K562 (cell line): Measurements from ENCODE around the gene SGMS1. TPM values are rescaled to one million over a fixed set of nuclear protein-coding genes. Genes with fewer than 3 reads are reported as not detected.

Experiments used
- CTCFL ChIP-seq: IDR thresholded peaks from 2 replicates; pipeline ENCODE4 v1.6.1; 2011; ENCODE audit warnings: borderline replicate concordance, low read depth, mild to moderate bottlenecking, moderate library complexity, low read length; ENCODE audit not compliant: insufficient read depth, poor library complexity, severe bottlenecking
- HMGN3 ChIP-seq: IDR thresholded peaks from 2 replicates; pipeline ENCODE4 v1.6.1; 2011; ENCODE audit warnings: borderline replicate concordance, low read depth, mild to moderate bottlenecking, mixed read lengths, low read length; ENCODE audit not compliant: insufficient read length; ENCODE audit errors: extremely low read depth
- LARP7 ChIP-seq: fragments of 450-650 bp; IDR thresholded peaks from 2 replicates; pipeline ENCODE4 v1.6.1; 2016
- MAFG ChIP-seq: fragments of 450-650 bp; conservative IDR thresholded peaks from 2 replicates; pipeline ENCODE4 v1.6.1; 2016; ENCODE audit warnings: missing genetic modification characterization, missing compliant biosample characterization
- MEIS2 ChIP-seq: fragments of 450-650 bp; IDR thresholded peaks from 2 replicates; pipeline ENCODE4 v1.6.1; 2014; ENCODE audit warnings: mild to moderate bottlenecking; ENCODE audit not compliant: partially characterized antibody
- NBN ChIP-seq: fragments of 450-650 bp; IDR thresholded peaks from 2 replicates; pipeline ENCODE4 v1.6.1; 2016; ENCODE audit warnings: low read depth, mild to moderate bottlenecking
- SIN3A ChIP-seq, 2 experiments: fragments of 150-350 bp in 1 of 2; IDR thresholded peaks; 2 replicates each; pipeline ENCODE4 v1.6.1; 2011 to 2016; ENCODE audit warnings: borderline replicate concordance in 2 of 2, low read depth in 2 of 2, low read length in 2 of 2, mild to moderate bottlenecking in 2 of 2, moderate library complexity in 2 of 2; ENCODE audit not compliant: control insufficient read depth in 1 of 2
- SMARCA4 ChIP-seq: fragments of 450-650 bp; IDR thresholded peaks from 2 replicates; pipeline ENCODE4 v1.6.1; 2016
- SRSF1 ChIP-seq: fragments of 200-400 bp; formaldehyde crosslinking; IDR thresholded peaks from 2 replicates; pipeline ENCODE4 v1.6.1; 2017; ENCODE audit warnings: mild to moderate bottlenecking, low read depth, low read length, moderate library complexity
- THRAP3 ChIP-seq: fragments of 450-650 bp; IDR thresholded peaks from 2 replicates; pipeline ENCODE4 v1.6.1; 2016; ENCODE audit warnings: mild to moderate bottlenecking, inconsistent platforms, borderline replicate concordance
- ZBED1 ChIP-seq: IDR thresholded peaks from 2 replicates; pipeline ENCODE4 v1.6.1; 2014
- ZNF224 ChIP-seq: sonication (generic); formaldehyde crosslinking; IDR thresholded peaks from 2 replicates; pipeline ENCODE4 v1.8.0; 2022; ENCODE audit warnings: mild to moderate bottlenecking, missing genetic modification reagents
- polyA plus RNA-seq, 8 experiments: library from polyadenylated mRNA; depleted of rRNA in 4 of 8; stranded (reverse) in 5 of 8; unstranded in 3 of 8; fragments of >200 nt; fragmentation: Nextera tagmentation in 2 of 8; fragmentation: Illumina TruSeq in 1 of 8; extraction: Ambion mirVana in 2 of 8; extraction: Trizol in 1 of 8; gene quantifications; 2 replicates each; pipeline versions ENCODE4 v1.2.1 to v1.2.3, GENCODE V29; 2011 to 2014; ENCODE audit warnings: inconsistent platforms in 1 of 8, missing spikeins in 1 of 8
- total RNA-seq, 7 experiments: library from RNA; depleted of rRNA in 6 of 7; stranded (reverse); fragments of >200 nt in 6 of 7; fragmentation: Illumina TruSeq in 2 of 7; extraction: Trizol in 2 of 7; gene quantifications; 2 replicates each; pipeline versions ENCODE4 v1.2.1 to v1.2.3, GENCODE V29; 2011 to 2021; ENCODE audit warnings: low replicate concordance in 1 of 7
- TF ChIP-seq, protein P1 (sequence below), 2 experiments: IDR thresholded peaks in 1 of 2; conservative IDR thresholded peaks in 1 of 2; 2 replicates each; pipeline ENCODE4 v1.6.1; 2016; ENCODE audit warnings: low read depth in 2 of 2, mild to moderate bottlenecking in 1 of 2, missing compliant biosample characterization in 1 of 2, missing genetic modification characterization in 1 of 2, moderate library complexity in 1 of 2
- TF ChIP-seq, protein P2 (sequence below): conservative IDR thresholded peaks from 2 replicates; pipeline ENCODE4 v1.6.1; 2011; ENCODE audit warnings: low read depth, mild to moderate bottlenecking, low read length; ENCODE audit not compliant: control insufficient read depth
- TF ChIP-seq, protein P3 (sequence below), 2 experiments: fragments of 250-450 bp in 1 of 2; fragments of 450-650 bp in 1 of 2; sonication (Bioruptor Pico) in 1 of 2; IDR thresholded peaks; 2 replicates each; pipeline versions ENCODE4 v1.6.1 to v1.8.0; 2016 to 2021; ENCODE audit warnings: mild to moderate bottlenecking in 2 of 2, moderate library complexity in 2 of 2, missing compliant biosample characterization in 1 of 2, missing genetic modification characterization in 1 of 2
- TF ChIP-seq, protein P4 (sequence below): fragments of 250-450 bp; sonication (Bioruptor Pico); IDR thresholded peaks from 2 replicates; pipeline ENCODE4 v1.8.0; 2022; ENCODE audit warnings: moderate library complexity, mild to moderate bottlenecking, inconsistent platforms
- TF ChIP-seq, protein P5 (sequence below): fragments of 250-450 bp; sonication (Bioruptor Pico); IDR thresholded peaks from 2 replicates; pipeline ENCODE4 v1.8.0; 2022; ENCODE audit warnings: inconsistent platforms, mild to moderate bottlenecking, moderate library complexity, borderline replicate concordance

SGMS1 gene
- total and polyA plus RNA-seq, 9 of the 15 experiments (the other 6 are each of a cell fraction or from before 2014, with no cell fraction given): 22.6 to 232 (median 82.2) TPM

DNA sequence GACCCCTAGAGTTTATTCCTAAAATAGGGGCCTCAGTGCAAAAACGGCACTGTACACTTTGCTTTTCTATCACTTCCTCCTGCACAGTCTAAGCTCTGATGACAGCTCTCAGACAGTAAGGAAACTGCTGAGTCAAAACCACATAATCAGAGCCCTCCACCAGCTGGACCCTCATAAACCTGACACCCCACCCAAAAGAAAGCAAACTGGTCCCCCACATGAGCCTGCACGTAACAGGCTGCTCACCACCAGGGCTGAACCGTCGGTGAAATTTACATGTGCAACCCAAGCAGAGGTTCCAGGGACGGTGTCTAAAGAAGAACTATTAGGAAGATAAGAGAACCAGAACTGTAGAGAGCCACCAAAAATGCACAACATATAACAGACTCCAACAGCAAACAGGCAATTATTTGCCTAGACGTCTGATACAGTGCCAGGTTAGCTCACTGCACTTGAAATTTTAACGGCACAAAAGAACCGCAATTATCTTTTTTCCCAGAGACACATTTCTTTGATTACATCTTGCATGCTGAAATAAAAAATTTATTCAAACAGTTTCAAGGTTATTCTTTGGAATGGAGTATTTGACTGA lies 19.6 kb downstream of the SGMS1 start (continued):
- TF ChIP-seq, protein P1, sequence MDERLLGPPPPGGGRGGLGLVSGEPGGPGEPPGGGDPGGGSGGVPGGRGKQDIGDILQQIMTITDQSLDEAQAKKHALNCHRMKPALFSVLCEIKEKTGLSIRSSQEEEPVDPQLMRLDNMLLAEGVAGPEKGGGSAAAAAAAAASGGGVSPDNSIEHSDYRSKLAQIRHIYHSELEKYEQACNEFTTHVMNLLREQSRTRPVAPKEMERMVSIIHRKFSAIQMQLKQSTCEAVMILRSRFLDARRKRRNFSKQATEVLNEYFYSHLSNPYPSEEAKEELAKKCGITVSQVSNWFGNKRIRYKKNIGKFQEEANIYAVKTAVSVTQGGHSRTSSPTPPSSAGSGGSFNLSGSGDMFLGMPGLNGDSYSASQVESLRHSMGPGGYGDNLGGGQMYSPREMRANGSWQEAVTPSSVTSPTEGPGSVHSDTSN (CRISPR knock-in tag; IDR thresholded peaks at IDR 0.05; ENCODE audit: low read depth): no peak
- TF ChIP-seq, protein P1 (tag; conservative IDR thresholded peaks at IDR 0.05; ENCODE audit: low read depth): peak; percentile 60; the same call in 1 of the 2 replicates
- no peak for TF ChIP-seq ZBED1
- TF ChIP-seq LARP7: no peak
- no peak for TF ChIP-seq HMGN3
- no peak for TF ChIP-seq SRSF1
- TF ChIP-seq ZNF224 (CRISPR knock-in tag): no peak
- TF ChIP-seq, protein P2, sequence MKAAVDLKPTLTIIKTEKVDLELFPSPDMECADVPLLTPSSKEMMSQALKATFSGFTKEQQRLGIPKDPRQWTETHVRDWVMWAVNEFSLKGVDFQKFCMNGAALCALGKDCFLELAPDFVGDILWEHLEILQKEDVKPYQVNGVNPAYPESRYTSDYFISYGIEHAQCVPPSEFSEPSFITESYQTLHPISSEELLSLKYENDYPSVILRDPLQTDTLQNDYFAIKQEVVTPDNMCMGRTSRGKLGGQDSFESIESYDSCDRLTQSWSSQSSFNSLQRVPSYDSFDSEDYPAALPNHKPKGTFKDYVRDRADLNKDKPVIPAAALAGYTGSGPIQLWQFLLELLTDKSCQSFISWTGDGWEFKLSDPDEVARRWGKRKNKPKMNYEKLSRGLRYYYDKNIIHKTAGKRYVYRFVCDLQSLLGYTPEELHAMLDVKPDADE: no peak
- TF ChIP-seq MEIS2: peak; percentile 84
- TF ChIP-seq SIN3A (IDR thresholded peaks at IDR 0.05; ENCODE audit: borderline replicate concordance in 2 of 2, control insufficient read depth in 1 of 2, low read depth in 2 of 2, low read length in 2 of 2): no peak
- no peak for TF ChIP-seq CTCFL
- TF ChIP-seq THRAP3: no peak
- peak; percentile 86 for TF ChIP-seq SMARCA4
- TF ChIP-seq MAFG (tag): peak; percentile 77
- TF ChIP-seq, protein P3, sequence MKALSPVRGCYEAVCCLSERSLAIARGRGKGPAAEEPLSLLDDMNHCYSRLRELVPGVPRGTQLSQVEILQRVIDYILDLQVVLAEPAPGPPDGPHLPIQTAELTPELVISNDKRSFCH (CRISPR knock-in tag; IDR thresholded peaks at IDR 0.05): no peak
- TF ChIP-seq, protein P3 (tag; IDR thresholded peaks at IDR 0.05): no peak
- TF ChIP-seq, protein P4, sequence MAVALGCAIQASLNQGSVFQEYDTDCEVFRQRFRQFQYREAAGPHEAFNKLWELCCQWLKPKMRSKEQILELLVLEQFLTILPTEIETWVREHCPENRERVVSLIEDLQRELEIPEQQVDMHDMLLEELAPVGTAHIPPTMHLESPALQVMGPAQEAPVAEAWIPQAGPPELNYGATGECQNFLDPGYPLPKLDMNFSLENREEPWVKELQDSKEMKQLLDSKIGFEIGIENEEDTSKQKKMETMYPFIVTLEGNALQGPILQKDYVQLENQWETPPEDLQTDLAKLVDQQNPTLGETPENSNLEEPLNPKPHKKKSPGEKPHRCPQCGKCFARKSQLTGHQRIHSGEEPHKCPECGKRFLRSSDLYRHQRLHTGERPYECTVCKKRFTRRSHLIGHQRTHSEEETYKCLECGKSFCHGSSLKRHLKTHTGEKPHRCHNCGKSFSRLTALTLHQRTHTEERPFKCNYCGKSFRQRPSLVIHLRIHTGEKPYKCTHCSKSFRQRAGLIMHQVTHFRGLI: no peak
- peak; percentile 82; the same call in 1 of the 2 replicates for TF ChIP-seq NBN
- TF ChIP-seq, protein P5, sequence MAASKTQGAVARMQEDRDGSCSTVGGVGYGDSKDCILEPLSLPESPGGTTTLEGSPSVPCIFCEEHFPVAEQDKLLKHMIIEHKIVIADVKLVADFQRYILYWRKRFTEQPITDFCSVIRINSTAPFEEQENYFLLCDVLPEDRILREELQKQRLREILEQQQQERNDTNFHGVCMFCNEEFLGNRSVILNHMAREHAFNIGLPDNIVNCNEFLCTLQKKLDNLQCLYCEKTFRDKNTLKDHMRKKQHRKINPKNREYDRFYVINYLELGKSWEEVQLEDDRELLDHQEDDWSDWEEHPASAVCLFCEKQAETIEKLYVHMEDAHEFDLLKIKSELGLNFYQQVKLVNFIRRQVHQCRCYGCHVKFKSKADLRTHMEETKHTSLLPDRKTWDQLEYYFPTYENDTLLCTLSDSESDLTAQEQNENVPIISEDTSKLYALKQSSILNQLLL (CRISPR knock-in tag): no peak
